Keratinocyte (primary cell): ENCODE data around the gene SERBP1. TPM values are rescaled to one million over a fixed set of nuclear protein-coding genes. Genes with fewer than 3 reads are reported as not detected.

Experiments used
- DNase-seq: peaks from one replicate; pipeline ENCODE4 v3.0.0-alpha.2; 2011; ENCODE audit warnings: low read depth, missing footprints, low spot score
- FAIRE-seq: peaks from 2 replicates; lab custom pipeline; 2011; peaks lifted over from hg19 to GRCh38; lab: Jason Lieb, UNC
- H2AFZ ChIP-seq: 2 replicates; pipeline ENCODE4 v1.6.0; 2012; ENCODE audit warnings: low read length, control low read depth, inconsistent platforms; ENCODE audit not compliant: control insufficient read depth
- H3K27ac ChIP-seq: 2 replicates; pipeline ENCODE4 v1.5.1; 2011; ENCODE audit warnings: low read length; ENCODE audit not compliant: control insufficient read depth, insufficient read depth
- H3K27me3 ChIP-seq: 3 replicates; pipeline ENCODE4 v1.6.0; 2011; ENCODE audit warnings: low read length; ENCODE audit not compliant: control insufficient read depth, insufficient read depth; ENCODE audit errors: extremely low read depth
- H3K36me3 ChIP-seq, 2 experiments: 2 replicates in 1 of 2; 3 replicates in 1 of 2; pipeline ENCODE4 v1.5.1; 2011; ENCODE audit warnings: low read length in 2 of 2, mild to moderate bottlenecking in 1 of 2; ENCODE audit not compliant: control insufficient read depth in 2 of 2, insufficient read depth in 2 of 2; ENCODE audit errors: extremely low read depth in 1 of 2
- H3K4me1 ChIP-seq: 3 replicates; pipeline ENCODE4 v1.5.1; 2011; ENCODE audit warnings: low read length; ENCODE audit not compliant: control insufficient read depth, insufficient read depth; ENCODE audit errors: extremely low read depth
- H3K4me2 ChIP-seq: 3 replicates; pipeline ENCODE4 v1.6.0; 2011; ENCODE audit warnings: low read depth, low read length; ENCODE audit not compliant: control insufficient read depth, insufficient read depth; ENCODE audit errors: extremely low read depth
- H3K4me3 ChIP-seq, 3 experiments: fragments of 200-600 bp in 1 of 3; sonication (generic) in 1 of 3; 2 replicates in 2 of 3; 3 replicates in 1 of 3; pipeline ENCODE4 v1.5.1; 2011 to 2016; ENCODE audit warnings: low read length in 3 of 3, mild to moderate bottlenecking in 3 of 3, control low read depth in 2 of 3, inconsistent platforms in 1 of 3, low read depth in 1 of 3, mixed read lengths in 1 of 3, mixed run types in 1 of 3, moderate library complexity in 1 of 3; ENCODE audit not compliant: control insufficient read depth in 2 of 3, insufficient read depth in 2 of 3; ENCODE audit errors: extremely low read depth in 1 of 3
- H3K79me2 ChIP-seq: 2 replicates; pipeline ENCODE4 v1.6.0; 2012; ENCODE audit warnings: low read length; ENCODE audit not compliant: control insufficient read depth, insufficient read depth
- H3K9ac ChIP-seq: 3 replicates; pipeline ENCODE4 v1.6.0; 2011; ENCODE audit warnings: low read length; ENCODE audit not compliant: control insufficient read depth, insufficient read depth; ENCODE audit errors: extremely low read depth
- H3K9me1 ChIP-seq: 3 replicates; pipeline ENCODE4 v1.6.0; 2011; ENCODE audit warnings: low read length; ENCODE audit not compliant: control insufficient read depth, insufficient read depth; ENCODE audit errors: extremely low read depth
- H3K9me3 ChIP-seq: 2 replicates; pipeline ENCODE4 v1.5.1; 2012; ENCODE audit warnings: low read depth, low read length; ENCODE audit not compliant: control insufficient read depth
- H4K20me1 ChIP-seq: 3 replicates; pipeline ENCODE4 v1.6.0; 2011; ENCODE audit warnings: low read length; ENCODE audit not compliant: control insufficient read depth, insufficient read depth; ENCODE audit errors: extremely low read depth
- EZH2 ChIP-seq: IDR thresholded peaks from one replicate; pipeline ENCODE4 v1.6.1; 2012; ENCODE audit warnings: inconsistent platforms, mild to moderate bottlenecking, low read length, moderate library complexity
- dilution Hi-C: fragments of 300-500 bp; cut with MboI; formaldehyde crosslinking; loops from one replicate; pipeline ENCODE4 v1.7.0; 2020; ENCODE audit warnings: low sequenced_read_pairs; ENCODE audit not compliant: extremely low pct_ligation_motif_present
- polyA plus RNA-seq, 5 experiments: library from polyadenylated mRNA; depleted of rRNA in 3 of 5; stranded (reverse) in 3 of 5; stranded (forward) in 1 of 5; unstranded in 1 of 5; fragments of >200 nt; gene quantifications; 1 replicate in 1 of 5; 2 replicates in 3 of 5; 3 replicates in 1 of 5; pipeline versions ENCODE4 v1.2.1 to v1.2.3, GENCODE V29; 2011 to 2012; ENCODE audit warnings: missing spikeins in 2 of 5, low read depth in 1 of 5, low replicate concordance in 1 of 5
- TF ChIP-seq, protein P1 (sequence below), 3 experiments: IDR thresholded peaks in 1 of 3; conservative IDR thresholded peaks in 1 of 3; optimal IDR thresholded peaks in 1 of 3; 2 replicates in 2 of 3; 3 replicates in 1 of 3; pipeline versions ENCODE3 to v1.5.1; 2011; ENCODE audit warnings: low read length in 3 of 3, mild to moderate bottlenecking in 3 of 3, moderate library complexity in 2 of 3, control low read depth in 1 of 3, inconsistent platforms in 1 of 3; ENCODE audit not compliant: insufficient read depth in 2 of 3; ENCODE audit errors: extremely low read depth in 1 of 3

Gene SERBP1
- polyA plus RNA-seq, 1 donor (not counting 4 experiments of a cell fraction or from before 2014, with no cell fraction given): 352 TPM

DNA sequence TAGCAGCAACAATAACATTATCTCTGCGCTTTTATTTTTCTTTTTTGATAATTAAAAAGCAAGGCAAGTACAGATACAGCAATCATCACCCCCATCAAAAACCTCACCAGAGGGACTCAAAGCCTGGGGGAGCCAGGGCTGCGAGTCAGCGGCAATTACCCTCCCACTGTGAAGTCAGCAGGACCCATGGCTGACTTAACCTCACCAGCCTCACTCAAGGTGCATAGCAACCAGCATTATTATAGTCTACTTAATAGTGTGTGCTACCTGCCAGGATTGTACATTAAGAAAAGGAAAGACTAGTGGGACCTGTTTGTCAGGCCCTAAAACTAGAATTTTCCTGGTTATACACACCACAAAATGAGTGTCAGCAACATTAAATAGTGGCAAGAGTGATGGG, 28.9 kb upstream of the SERBP1 start:
- H3K36me3 ChIP-seq: no peaks in the 10 kb centered on the region
- dilution Hi-C loops: no loop called here
- no peaks in the 10 kb centered on the region for H3K79me2 ChIP-seq

DNA sequence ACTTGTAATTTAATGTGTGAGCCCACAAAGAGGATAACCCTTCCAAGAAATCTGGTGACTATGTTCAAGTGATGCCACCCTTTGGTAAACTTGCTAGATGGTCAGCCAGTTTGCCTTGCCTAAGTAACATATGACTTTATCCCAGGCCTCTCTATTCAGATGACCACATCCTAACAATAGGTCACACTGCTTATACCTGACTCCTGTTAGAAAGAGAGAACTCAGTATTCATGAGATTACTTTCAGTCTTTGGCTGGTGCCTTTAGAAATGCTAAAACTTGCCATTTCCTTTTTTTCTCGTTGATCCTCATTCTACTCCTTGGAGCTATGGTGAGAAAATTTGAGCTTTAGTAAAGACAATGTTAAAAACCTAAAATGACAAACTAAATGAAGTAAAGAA, 28.5 kb upstream of the SERBP1 start:
- Histone ChIP-seq H3K27me3 (no peaks in the 10 kb centered on the region), H4K20me1 (no peaks in the 10 kb centered on the region), H3K27ac (no peak overlapping the region), H3K4me1 (peaks cover 11% of the 10 kb centered on the region), H3K4me3 (no peak overlapping the region), H2AFZ (no peak overlapping the region), H3K9me3 (no peaks in the 10 kb centered on the region), H3K79me2 (no peaks in the 10 kb centered on the region), H3K36me3 (no peaks in the 10 kb centered on the region), H3K9me1 (no peaks in the 10 kb centered on the region), H3K9ac (no peak overlapping the region), H3K4me2 (no peak overlapping the region)
- dilution Hi-C loops: no loop called here
- FAIRE-seq (no peak), DNase-seq (no peak)
- TF ChIP-seq EZH2: no peak
- TF ChIP-seq, protein P1, sequence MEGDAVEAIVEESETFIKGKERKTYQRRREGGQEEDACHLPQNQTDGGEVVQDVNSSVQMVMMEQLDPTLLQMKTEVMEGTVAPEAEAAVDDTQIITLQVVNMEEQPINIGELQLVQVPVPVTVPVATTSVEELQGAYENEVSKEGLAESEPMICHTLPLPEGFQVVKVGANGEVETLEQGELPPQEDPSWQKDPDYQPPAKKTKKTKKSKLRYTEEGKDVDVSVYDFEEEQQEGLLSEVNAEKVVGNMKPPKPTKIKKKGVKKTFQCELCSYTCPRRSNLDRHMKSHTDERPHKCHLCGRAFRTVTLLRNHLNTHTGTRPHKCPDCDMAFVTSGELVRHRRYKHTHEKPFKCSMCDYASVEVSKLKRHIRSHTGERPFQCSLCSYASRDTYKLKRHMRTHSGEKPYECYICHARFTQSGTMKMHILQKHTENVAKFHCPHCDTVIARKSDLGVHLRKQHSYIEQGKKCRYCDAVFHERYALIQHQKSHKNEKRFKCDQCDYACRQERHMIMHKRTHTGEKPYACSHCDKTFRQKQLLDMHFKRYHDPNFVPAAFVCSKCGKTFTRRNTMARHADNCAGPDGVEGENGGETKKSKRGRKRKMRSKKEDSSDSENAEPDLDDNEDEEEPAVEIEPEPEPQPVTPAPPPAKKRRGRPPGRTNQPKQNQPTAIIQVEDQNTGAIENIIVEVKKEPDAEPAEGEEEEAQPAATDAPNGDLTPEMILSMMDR (optimal IDR thresholded peaks at IDR 0.05 in 1 of 3, IDR thresholded peaks at IDR 0.05 in 1 of 3, conservative IDR thresholded peaks at IDR 0.05 in 1 of 3; ENCODE audit: extremely low read depth in 1 of 3, insufficient read depth in 2 of 3, low read length in 3 of 3): no peak

More for the DNA sequence above, 28.9 kb upstream of the SERBP1 start:
- FAIRE-seq (no peak), DNase-seq (no peak)
- Histone ChIP-seq H3K27me3 (no peaks in the 10 kb centered on the region), H4K20me1 (no peaks in the 10 kb centered on the region), H3K9ac (no peak overlapping the region), H3K4me3 (no peak overlapping the region), H3K4me2 (no peak overlapping the region), H2AFZ (no peak overlapping the region), H3K4me1 (peaks cover 15% of the 10 kb centered on the region), H3K9me3 (no peaks in the 10 kb centered on the region), H3K9me1 (no peaks in the 10 kb centered on the region), H3K27ac (no peak overlapping the region)
- no peak for TF ChIP-seq EZH2
- TF ChIP-seq, protein P1 (optimal IDR thresholded peaks at IDR 0.05 in 1 of 3, IDR thresholded peaks at IDR 0.05 in 1 of 3, conservative IDR thresholded peaks at IDR 0.05 in 1 of 3; ENCODE audit: extremely low read depth in 1 of 3, insufficient read depth in 2 of 3, low read length in 3 of 3): no peak
